GM18526 (cell line): Measurements from ENCODE around the gene OSCAR.

Source experiments
- POLR2A ChIP-seq: IDR thresholded peaks from 3 replicates; pipeline ENCODE4 v1.6.1; 2011; ENCODE audit not compliant: insufficient read length; ENCODE audit errors: extremely low read depth

Gene OSCAR

GRCh38 chr19:54133312-54133956 lies 32.8 kb upstream of the OSCAR start:
- no peak for TF ChIP-seq POLR2A

GRCh38 chr19:54129617-54129996 lies 29.0 kb upstream of the OSCAR start:
- no peak for TF ChIP-seq POLR2A

GRCh38 chr19:54128796-54129616 lies 28.4 kb upstream of the OSCAR start:
- TF ChIP-seq POLR2A = no peak

GRCh38 chr19:54128441-54128725 lies 27.8 kb upstream of the OSCAR start:
- no peak for TF ChIP-seq POLR2A

GRCh38 chr19:54127688-54128440 lies 27.3 kb upstream of the OSCAR start:
- TF ChIP-seq POLR2A = no peak

GRCh38 chr19:54125713-54126112 lies 25.1 kb upstream of the OSCAR start:
- no peak for TF ChIP-seq POLR2A

GRCh38 chr19:54124393-54124792 lies 23.8 kb upstream of the OSCAR start:
- no peak for TF ChIP-seq POLR2A

- no peak for TF ChIP-seq POLR2A
These were observed 23.1 kb upstream of the OSCAR start for GRCh38 chr19:54123682-54124081.

- no peak for TF ChIP-seq POLR2A
These were observed 20.7 kb upstream of the OSCAR start for GRCh38 chr19:54121259-54121658.

- peak; percentile 74 for TF ChIP-seq POLR2A
These were observed 14.8 kb upstream of the OSCAR start, which contains the start of the genes PRPF31 and TFPT for GRCh38 chr19:54115109-54116063. Gene PRPF31 (plus strand): TSS chr19:54115754. CDS start chr19:54118279, 2,525 bp downstream. Gene TFPT (minus strand): TSS chr19:54115657. CDS start chr19:54115269, 388 bp downstream.

GRCh38 chr19:54114340-54115108 lies 13.9 kb upstream of the OSCAR start:
- peak; percentile 32 for TF ChIP-seq POLR2A

- no peak for TF ChIP-seq POLR2A
These were observed 9.0 kb upstream of the OSCAR start for GRCh38 chr19:54109651-54110050.

GRCh38 chr19:54108496-54108895 lies 7.9 kb upstream of the OSCAR start:
- no peak for TF ChIP-seq POLR2A

GRCh38 chr19:54107876-54108490 lies 7.4 kb upstream of the OSCAR start:
- no peak for TF ChIP-seq POLR2A
